Retinal pigment epithelial cell (primary cell): Measurements from ENCODE around the gene OPHN1.

Experiments
- DNase-seq: peaks from one replicate; pipeline ENCODE4 v3.0.0-alpha.2; 2010; ENCODE audit warnings: low read depth
- H3K4me3 ChIP-seq: 2 replicates; pipeline ENCODE4 v1.5.1; 2011; ENCODE audit warnings: mild to moderate bottlenecking, low read length, control low read depth, moderate library complexity
- TF ChIP-seq, protein P1 (sequence below): conservative IDR thresholded peaks from 2 replicates; pipeline ENCODE4 v1.5.1; 2011; ENCODE audit warnings: low read depth, low read length, control low read depth, inconsistent platforms

OPHN1 gene

GRCh38 chrX:68375803-68376202 is 57.5 kb downstream of the OPHN1 start:
- TF ChIP-seq, protein P1, sequence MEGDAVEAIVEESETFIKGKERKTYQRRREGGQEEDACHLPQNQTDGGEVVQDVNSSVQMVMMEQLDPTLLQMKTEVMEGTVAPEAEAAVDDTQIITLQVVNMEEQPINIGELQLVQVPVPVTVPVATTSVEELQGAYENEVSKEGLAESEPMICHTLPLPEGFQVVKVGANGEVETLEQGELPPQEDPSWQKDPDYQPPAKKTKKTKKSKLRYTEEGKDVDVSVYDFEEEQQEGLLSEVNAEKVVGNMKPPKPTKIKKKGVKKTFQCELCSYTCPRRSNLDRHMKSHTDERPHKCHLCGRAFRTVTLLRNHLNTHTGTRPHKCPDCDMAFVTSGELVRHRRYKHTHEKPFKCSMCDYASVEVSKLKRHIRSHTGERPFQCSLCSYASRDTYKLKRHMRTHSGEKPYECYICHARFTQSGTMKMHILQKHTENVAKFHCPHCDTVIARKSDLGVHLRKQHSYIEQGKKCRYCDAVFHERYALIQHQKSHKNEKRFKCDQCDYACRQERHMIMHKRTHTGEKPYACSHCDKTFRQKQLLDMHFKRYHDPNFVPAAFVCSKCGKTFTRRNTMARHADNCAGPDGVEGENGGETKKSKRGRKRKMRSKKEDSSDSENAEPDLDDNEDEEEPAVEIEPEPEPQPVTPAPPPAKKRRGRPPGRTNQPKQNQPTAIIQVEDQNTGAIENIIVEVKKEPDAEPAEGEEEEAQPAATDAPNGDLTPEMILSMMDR, result no peak
- no peak overlapping the region for H3K4me3 ChIP-seq
- DNase-seq, result no peak

DNA sequence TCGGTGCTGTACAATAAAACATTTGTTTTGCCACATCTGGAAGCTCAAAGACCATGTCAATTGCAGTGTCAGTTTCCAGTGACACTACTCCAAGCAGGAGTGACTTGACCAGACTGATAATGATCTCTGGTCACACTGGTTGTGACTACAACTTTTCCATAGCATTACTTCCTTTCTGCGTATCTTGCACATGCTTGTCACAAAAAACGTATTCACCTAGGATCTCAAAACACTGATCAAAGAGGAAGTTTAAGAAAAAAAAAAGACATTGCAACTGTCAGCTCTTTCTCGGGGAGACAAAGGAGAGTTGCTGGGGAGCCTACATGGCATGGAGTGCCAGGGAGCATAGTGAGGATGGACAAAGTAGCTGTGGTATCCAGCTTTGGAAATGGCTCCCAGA is 60.6 kb downstream of the OPHN1 start:
- TF ChIP-seq, protein P1, result no peak
- DNase-seq, result no peak
- no peak overlapping the region for H3K4me3 ChIP-seq

DNA sequence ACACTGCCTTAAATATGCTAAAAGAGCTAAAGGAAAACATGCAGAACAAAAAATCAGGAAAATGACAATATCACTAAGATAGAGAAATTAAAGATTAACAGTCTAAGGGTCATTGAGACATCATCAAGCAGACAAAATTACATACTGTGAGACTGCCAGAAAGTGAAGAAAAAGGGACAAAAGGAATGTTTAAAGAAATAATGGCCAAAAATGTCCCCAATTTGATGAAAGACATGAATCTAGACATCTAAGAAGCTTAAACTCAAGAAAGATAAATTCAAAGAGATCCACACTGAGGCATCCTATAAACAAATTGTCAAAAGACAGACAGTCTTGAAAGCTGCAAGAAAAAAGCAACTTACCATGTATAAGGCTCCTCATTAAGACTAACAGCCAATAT is 63.7 kb downstream of the OPHN1 start:
- no peak overlapping the region for H3K4me3 ChIP-seq
- DNase-seq, result no peak
- TF ChIP-seq, protein P1, result no peak

GRCh38 chrX:68365341-68365740 is 68.0 kb downstream of the OPHN1 start:
- no peak for DNase-seq
- no peak overlapping the region for H3K4me3 ChIP-seq
- TF ChIP-seq, protein P1, result no peak

GRCh38 chrX:68363984-68364383 is 69.3 kb downstream of the OPHN1 start:
- TF ChIP-seq, protein P1, result no peak
- no peak for DNase-seq
- no peak overlapping the region for H3K4me3 ChIP-seq

DNA sequence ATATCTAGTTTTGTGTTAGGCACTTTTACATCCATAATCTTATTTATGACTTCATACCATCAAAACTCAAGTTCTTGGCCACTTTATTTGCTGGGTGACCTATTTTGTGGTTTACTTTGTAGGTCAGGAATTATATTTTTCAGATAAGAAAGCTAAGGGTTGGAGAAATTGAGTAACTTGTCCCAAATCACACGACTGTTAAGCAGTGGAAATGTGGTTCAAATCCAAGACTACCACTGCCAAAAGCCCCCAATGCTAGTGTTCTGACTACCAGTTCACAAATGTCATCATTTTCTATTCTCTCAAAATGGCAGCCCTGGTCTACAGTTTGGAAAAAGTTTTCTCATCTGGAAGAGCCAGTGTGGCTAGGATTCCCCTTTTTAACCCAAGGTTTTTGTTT is 74.6 kb downstream of the OPHN1 start:
- TF ChIP-seq, protein P1, result no peak
- no peak for DNase-seq
- no peak overlapping the region for H3K4me3 ChIP-seq

- DNase-seq, result no peak
- H3K4me3 ChIP-seq, result no peak overlapping the region
- TF ChIP-seq, protein P1, result no peak
Observed at GRCh38 chrX:68355629-68355920, 77.7 kb downstream of the OPHN1 start.
